IMR-90 (cell line): Measurements from ENCODE around the gene ADAMTSL5. TPM values are rescaled to one million over a fixed set of nuclear protein-coding genes. Genes with fewer than 3 reads are reported as not detected.

Experiments
- ATAC-seq: fragments of 200-7000 bp; cut with Tn5 transposase; 2 replicates; pipeline ENCODE4 v1.9.1; 2020; ENCODE audit warnings: low read depth, mild to moderate bottlenecking, moderate library complexity
- BruUV-seq: library from RNA; stranded (reverse); fragments of 400-500 nt; replicated peaks from 2 replicates; lab custom pipeline; 2021; lab: Mats Ljungman, UMichigan
- CTCF ChIA-PET: fragments of 300-600 bp; formaldehyde crosslinking; extraction: SDS; loops from one replicate; lab custom pipeline; 2021; ENCODE audit warnings: antibody characterized with exemption; lab: Yijun Ruan, JAX
- POLR2A ChIA-PET: fragments of 300-600 bp; sonication (Branson Sonifier 250); formaldehyde crosslinking; loops from one replicate; lab custom pipeline; 2022; ENCODE audit warnings: antibody characterized with exemption; ENCODE audit not compliant: unreplicated experiment; lab: Charles Lee
- DNase-seq: peaks from one replicate; pipeline ENCODE4 v3.0.0; 2013
- H2AFZ ChIP-seq: replicated peaks from 2 replicates; pipeline ENCODE3; 2013; ENCODE audit warnings: low read length, mild to moderate bottlenecking; ENCODE audit not compliant: poor library complexity
- H2AK5ac ChIP-seq: 2 replicates; pipeline ENCODE4 v1.6.1; 2013; ENCODE audit warnings: low read depth, low read length, inconsistent platforms
- H2AK9ac ChIP-seq: replicated peaks from 2 replicates; pipeline ENCODE3; 2013; ENCODE audit warnings: mild to moderate bottlenecking, low read depth, low read length, moderate library complexity; ENCODE audit not compliant: poor library complexity
- H2BK120ac ChIP-seq: 2 replicates; pipeline ENCODE4 v1.6.1; 2013; ENCODE audit warnings: low read depth, low read length, inconsistent platforms
- H2BK15ac ChIP-seq: 3 replicates; pipeline ENCODE4 v1.6.1; 2013; ENCODE audit warnings: low read depth, low read length, inconsistent platforms
- H2BK20ac ChIP-seq: 2 replicates; pipeline ENCODE4 v1.6.1; 2013; ENCODE audit warnings: low read depth, mild to moderate bottlenecking, inconsistent platforms, low read length, moderate library complexity
- H2BK5ac ChIP-seq: 2 replicates; pipeline ENCODE4 v1.6.1; 2013; ENCODE audit warnings: mild to moderate bottlenecking, low read depth, low read length, inconsistent platforms; ENCODE audit not compliant: poor library complexity, severe bottlenecking
- H3K14ac ChIP-seq: replicated peaks from 2 replicates; pipeline ENCODE4 v1.6.1; 2013; ENCODE audit warnings: low read depth, low read length, inconsistent platforms
- H3K18ac ChIP-seq: 2 replicates; pipeline ENCODE4 v1.6.1; 2013; ENCODE audit warnings: low read depth, low read length, control low read depth
- H3K23ac ChIP-seq: 2 replicates; pipeline ENCODE4 v1.6.1; 2013; ENCODE audit warnings: low read depth, low read length, inconsistent platforms
- H3K27ac ChIP-seq: 2 replicates; pipeline ENCODE4 v1.5.1; 2013; ENCODE audit warnings: mild to moderate bottlenecking, control low read depth, low read length; ENCODE audit not compliant: insufficient read depth
- H3K27me3 ChIP-seq: 2 replicates; pipeline ENCODE4 v1.6.1; 2013; ENCODE audit warnings: low read length; ENCODE audit not compliant: control insufficient read depth, insufficient read depth
- H3K36me3 ChIP-seq: 2 replicates; pipeline ENCODE4 v1.6.1; 2013; ENCODE audit warnings: low read length, mixed read lengths; ENCODE audit not compliant: control insufficient read depth, insufficient read depth
- H3K4ac ChIP-seq: 2 replicates; pipeline ENCODE4 v1.6.1; 2013; ENCODE audit warnings: low read depth, low read length, inconsistent platforms
- H3K4me1 ChIP-seq: 2 replicates; pipeline ENCODE4 v1.6.1; 2013; ENCODE audit warnings: low read length, mixed read lengths; ENCODE audit not compliant: control insufficient read depth, insufficient read depth
- H3K4me2 ChIP-seq: 2 replicates; pipeline ENCODE4 v1.6.1; 2013; ENCODE audit warnings: low read depth, mild to moderate bottlenecking, control low read depth, low read length, moderate library complexity
- H3K4me3 ChIP-seq: 2 replicates; pipeline ENCODE4 v1.5.1; 2013; ENCODE audit warnings: low read depth, mild to moderate bottlenecking, control low read depth, low read length, moderate library complexity; ENCODE audit not compliant: insufficient read depth
- H3K56ac ChIP-seq: 2 replicates; pipeline ENCODE4 v1.6.1; 2013; ENCODE audit warnings: low read length, inconsistent platforms; ENCODE audit not compliant: insufficient read depth; ENCODE audit errors: extremely low read depth
- H3K79me1 ChIP-seq, 2 experiments: 2 replicates each; pipeline ENCODE4 v1.6.1; 2013; ENCODE audit warnings: low read length in 2 of 2, inconsistent platforms in 1 of 2, low read depth in 1 of 2
- H3K9ac ChIP-seq: 2 replicates; pipeline ENCODE4 v1.6.1; 2013; ENCODE audit warnings: low read depth, low read length, control low read depth
- H3K9me1 ChIP-seq: 2 replicates; pipeline ENCODE4 v1.6.1; 2013; ENCODE audit warnings: low read length, inconsistent platforms; ENCODE audit not compliant: insufficient read depth
- H3K9me3 ChIP-seq: 2 replicates; pipeline ENCODE4 v1.6.1; 2013; ENCODE audit warnings: low read length; ENCODE audit not compliant: control insufficient read depth, insufficient read depth
- H4K20me1 ChIP-seq: 2 replicates; pipeline ENCODE4 v1.6.1; 2013; ENCODE audit warnings: low read length, inconsistent platforms; ENCODE audit not compliant: insufficient read depth
- H4K5ac ChIP-seq: 2 replicates; pipeline ENCODE4 v1.6.1; 2013; ENCODE audit warnings: mild to moderate bottlenecking, low read depth, low read length, control low read depth
- H4K8ac ChIP-seq, 2 experiments: 2 replicates each; pipeline ENCODE4 v1.6.1; 2013; ENCODE audit warnings: low read depth in 2 of 2, low read length in 2 of 2, control low read depth in 1 of 2, inconsistent platforms in 1 of 2
- H4K91ac ChIP-seq: 2 replicates; pipeline ENCODE4 v1.6.1; 2013; ENCODE audit warnings: low read depth, low read length, inconsistent platforms; ENCODE audit not compliant: insufficient read depth
- BHLHE40 ChIP-seq: fragments of 150-350 bp; IDR thresholded peaks from 2 replicates; pipeline ENCODE4 v1.6.1; 2016; ENCODE audit warnings: mild to moderate bottlenecking, low read depth, low read length
- CEBPB ChIP-seq: IDR thresholded peaks from 2 replicates; pipeline ENCODE4 v1.6.1; 2012; ENCODE audit warnings: low read depth, low read length, improper control_type of control experiment
- CHD1 ChIP-seq: IDR thresholded peaks from 2 replicates; pipeline ENCODE4 v1.6.1; 2012; ENCODE audit warnings: low read depth, low read length, improper control_type of control experiment
- ELK1 ChIP-seq: fragments of 150-350 bp; IDR thresholded peaks from 2 replicates; pipeline ENCODE4 v1.6.1; 2016; ENCODE audit warnings: low read depth, mild to moderate bottlenecking, low read length, moderate library complexity, borderline replicate concordance
- FOS ChIP-seq: fragments of 150-350 bp; IDR thresholded peaks from 2 replicates; pipeline ENCODE4 v1.6.1; 2016; ENCODE audit warnings: low read depth, low read length
- MAFK ChIP-seq: IDR thresholded peaks from 2 replicates; pipeline ENCODE4 v1.6.1; 2012; ENCODE audit warnings: low read depth, low read length, improper control_type of control experiment
- MAZ ChIP-seq: IDR thresholded peaks from 2 replicates; pipeline ENCODE4 v1.6.1; 2012; ENCODE audit warnings: low read depth, mild to moderate bottlenecking, low read length, improper control_type of control experiment, moderate library complexity, borderline replicate concordance
- MXI1 ChIP-seq: IDR thresholded peaks from 2 replicates; pipeline ENCODE4 v1.6.1; 2012; ENCODE audit warnings: low read depth, mild to moderate bottlenecking, low read length, moderate library complexity, borderline replicate concordance
- NFE2L2 ChIP-seq: fragments of 150-350 bp; IDR thresholded peaks from 2 replicates; pipeline ENCODE4 v1.6.1; 2016; ENCODE audit warnings: low read depth, mild to moderate bottlenecking, low read length
- POLR2A ChIP-seq: IDR thresholded peaks from 2 replicates; pipeline ENCODE4 v1.6.1; 2012; ENCODE audit warnings: mild to moderate bottlenecking, low read depth, low read length
- RAD21 ChIP-seq: IDR thresholded peaks from 2 replicates; pipeline ENCODE4 v1.6.1; 2012; ENCODE audit warnings: low read length, improper control_type of control experiment
- RCOR1 ChIP-seq: IDR thresholded peaks from 2 replicates; pipeline ENCODE4 v1.6.1; 2012; ENCODE audit warnings: mild to moderate bottlenecking, low read length, improper control_type of control experiment; ENCODE audit not compliant: insufficient replicate concordance
- RFX5 ChIP-seq: IDR thresholded peaks from 2 replicates; pipeline ENCODE4 v1.8.0; 2012; ENCODE audit warnings: low read depth, mild to moderate bottlenecking, low read length, moderate library complexity
- SMC3 ChIP-seq: fragments of 150-350 bp; IDR thresholded peaks from 2 replicates; pipeline ENCODE4 v1.6.1; 2016; ENCODE audit warnings: low read depth, mild to moderate bottlenecking, antibody characterized with exemption, low read length, moderate library complexity
- USF2 ChIP-seq: fragments of 150-350 bp; IDR thresholded peaks from 2 replicates; pipeline ENCODE4 v1.6.1; 2017; ENCODE audit warnings: mild to moderate bottlenecking, antibody characterized with exemption, low read length, low read depth
- WGBS, 2 experiments: methylation state at CpG; one replicate each; pipeline versions ENCODE4 v1.1.5 to v1.1.7; 2013; ENCODE audit warnings: missing lambda C conversion rate in 2 of 2; ENCODE audit not compliant: insufficient read length in 1 of 2; ENCODE audit errors: extremely low coverage in 2 of 2; 5-methylcytosine and 5-hydroxymethylcytosine counted together
- dilution Hi-C: fragments of 300-500 bp; cut with HindIII; formaldehyde crosslinking; loops from one replicate; pipeline ENCODE4 v1.14.3; 2018; ENCODE audit warnings: low sequenced_read_pairs; ENCODE audit not compliant: unreplicated experiment
- in situ Hi-C: fragments of 300-500 bp; cut with MboI; formaldehyde crosslinking; loops from 3 replicates; pipeline ENCODE4 v1.14.3; 2019; ENCODE audit warnings: low sequenced_read_pairs, inconsistent platforms, mixed read lengths
- intact Hi-C: fragments of 100-400 bp; cut with micrococcal nuclease; formaldehyde crosslinking; loops from 2 replicates; pipeline ENCODE4 v1.10.0; 2022
- polyA plus RNA-seq, 3 experiments: library from polyadenylated mRNA; depleted of rRNA; stranded (reverse); fragments of >200 nt; gene quantifications; 2 replicates each; pipeline ENCODE4 v1.2.3, GENCODE V29; 2012; ENCODE audit warnings: low replicate concordance in 1 of 3
- total RNA-seq: library from RNA; depleted of rRNA; stranded (reverse); fragments of >200 nt; gene quantifications from 2 replicates; pipeline ENCODE4 v1.2.3, GENCODE V29; 2012

Gene ADAMTSL5
- total and polyA plus RNA-seq, 2 of the 4 experiments (the other 2 are of a cell fraction), result 0.90 to 10.8 TPM

GRCh38 chr19:1514986-1515721 lies 2.3 kb upstream of the ADAMTSL5 start:
- Histone ChIP-seq H3K27me3 (no peaks in the 10 kb centered on the region; the same call in 1 of the 2 replicates), H3K23ac (no peak overlapping the region), H2BK5ac (no peak overlapping the region), H4K91ac (no peak overlapping the region), H3K9me3 (peaks cover 2% of the 10 kb centered on the region; the same call in 1 of the 2 replicates), H3K4me2 (no peak overlapping the region), H2BK120ac (no peak overlapping the region), H2AK5ac (no peak overlapping the region), H3K4me3 (no peak overlapping the region), H3K18ac (no peak overlapping the region), H4K5ac (no peak overlapping the region), H2AK9ac (no peak overlapping the region), H3K4ac (no peak overlapping the region), H2BK15ac (no peak overlapping the region), H3K9me1 (no peaks in the 10 kb centered on the region), H3K56ac (no peak overlapping the region), H2BK20ac (no peak overlapping the region), H3K36me3 (no peaks in the 10 kb centered on the region), H3K79me1 (peaks cover 4 to 15% of the 10 kb centered on the region in 2 experiments; a peak in 1 of 4 replicates), H4K20me1 (peaks cover 6% of the 10 kb centered on the region; the same call in 1 of the 2 replicates), H3K27ac (no peak overlapping the region), H3K9ac (no peak overlapping the region), H3K14ac (no peak overlapping the region), H2AFZ (no peak overlapping the region), H3K4me1 (peaks cover 4% of the 10 kb centered on the region; the same call in 1 of the 2 replicates), H4K8ac (no peak overlapping the region)
- POLR2A ChIA-PET, result interaction anchor here (0.6 kb wide), 1 partner anchor 44 kb away, joined by 3 read pairs; no protein-coding TSS in a partner anchor
- WGBS, 2 experiments, result 90% methylated on average over 2 of the region's 14 CpGs; no CpG with 5 or more reads in 1 of the 2 experiments
- no TSS peak for BruUV-seq
- intact Hi-C loops, result no loop called here
- CTCF ChIA-PET, result interaction anchor here (0.7 kb wide), 1 partner anchor 52 kb away, joined by 11 read pairs; no protein-coding TSS in a partner anchor
- DNase-seq (no peak), ATAC-seq (no peak)
- dilution Hi-C loops, result no loop called here
- in situ Hi-C loops, result no loop called here
- TF ChIP-seq CEBPB (no peak), FOS (no peak), SMC3 (no peak), MXI1 (no peak), RAD21 (no peak), RCOR1 (no peak), MAFK (no peak), MAZ (no peak), POLR2A (no peak), NFE2L2 (no peak), RFX5 (no peak), USF2 (no peak), CHD1 (no peak), ELK1 (no peak), BHLHE40 (no peak)
